IPS-NIHi7 (cell line): ENCODE results near the gene CHD6.

Experiments used
- DNase-seq: peaks from one replicate; pipeline ENCODE4 v3.0.0; 2012; ENCODE audit warnings: mixed read lengths; ENCODE audit errors: extremely low spot score

Gene CHD6

DNA sequence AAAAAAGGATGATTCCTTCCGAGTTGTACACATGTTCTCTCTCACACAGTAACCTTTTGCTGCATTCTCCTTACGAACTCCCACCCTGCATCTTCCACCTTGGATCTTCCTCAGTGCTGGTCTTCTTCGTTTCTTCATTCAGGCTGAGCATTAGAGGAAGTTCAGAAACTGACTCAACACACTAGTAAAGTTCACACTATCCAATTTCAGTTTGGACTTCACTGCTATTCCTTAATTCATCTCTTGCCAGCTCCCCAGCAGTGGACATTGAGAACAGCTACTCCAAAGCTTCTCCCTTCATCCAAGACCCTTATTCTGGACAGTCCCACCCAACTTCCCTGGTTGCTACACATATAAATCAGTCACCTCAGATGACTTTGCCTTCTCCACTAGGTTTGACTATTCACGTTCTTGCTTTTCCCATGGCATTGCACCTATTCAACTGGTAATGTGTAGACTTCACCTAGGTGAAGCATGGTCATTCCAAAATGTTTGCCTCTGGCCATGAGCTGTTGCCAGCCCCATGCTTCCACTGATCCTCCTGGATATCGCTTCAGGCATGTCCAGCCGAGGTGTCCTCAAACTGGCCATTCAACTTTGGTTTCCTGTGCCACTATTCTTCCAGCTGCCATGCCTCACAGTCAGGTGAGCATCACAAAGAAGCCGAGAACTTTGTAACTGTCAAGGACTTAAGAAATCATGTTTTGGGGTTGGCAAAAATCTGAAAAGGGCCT is 147.6 kb downstream of the CHD6 start:
- no peak for DNase-seq

DNA sequence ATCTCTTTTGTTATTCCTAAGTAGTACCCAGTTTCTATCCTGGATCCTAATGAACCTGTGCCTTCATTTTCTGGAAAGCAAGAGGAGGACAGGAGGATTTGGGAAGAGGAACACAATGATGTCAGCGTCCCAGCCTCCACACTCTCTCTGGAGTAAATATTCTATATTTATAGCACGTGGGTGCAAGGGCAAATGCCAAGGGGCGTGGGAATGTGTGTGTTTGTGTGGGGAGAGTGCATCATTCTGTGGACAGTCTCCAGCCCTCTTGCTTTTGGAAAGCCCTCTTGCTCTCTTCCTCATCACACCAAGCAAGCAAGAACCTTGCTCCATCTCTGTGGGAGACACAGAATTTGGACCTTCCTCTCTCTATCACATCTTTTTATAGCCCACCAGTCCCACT is 148.3 kb downstream of the CHD6 start:
- DNase-seq: no peak

DNA sequence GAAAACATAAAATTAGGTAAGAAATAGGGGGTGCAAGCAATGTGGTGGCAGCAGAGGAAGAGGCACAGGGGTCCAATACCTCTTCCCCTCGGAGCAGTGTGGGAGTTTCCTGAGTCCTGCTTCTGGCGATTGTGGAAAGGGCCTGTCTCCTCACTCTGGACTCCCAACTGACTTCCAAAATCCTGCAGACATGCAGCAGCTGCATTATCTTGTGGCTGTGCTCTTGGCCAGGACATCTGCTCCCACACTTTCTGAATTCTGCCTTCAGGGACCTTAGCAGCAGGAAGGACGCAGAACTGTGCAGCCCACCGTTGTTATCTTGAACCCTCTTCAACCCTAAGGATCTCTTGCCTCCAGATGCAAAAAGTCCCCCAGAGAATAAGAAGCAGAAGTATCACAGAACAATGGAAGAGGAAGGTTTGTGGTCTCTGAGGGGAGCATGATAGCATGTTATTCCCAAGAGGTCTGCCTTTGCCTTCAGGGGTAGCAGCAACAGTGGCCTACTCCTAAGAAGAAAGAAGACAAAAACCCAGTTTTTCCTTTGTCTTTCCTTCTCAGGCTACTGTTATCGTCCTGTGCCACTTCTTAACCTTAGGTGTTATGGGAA is 149.1 kb downstream of the CHD6 start:
- no peak for DNase-seq

DNA sequence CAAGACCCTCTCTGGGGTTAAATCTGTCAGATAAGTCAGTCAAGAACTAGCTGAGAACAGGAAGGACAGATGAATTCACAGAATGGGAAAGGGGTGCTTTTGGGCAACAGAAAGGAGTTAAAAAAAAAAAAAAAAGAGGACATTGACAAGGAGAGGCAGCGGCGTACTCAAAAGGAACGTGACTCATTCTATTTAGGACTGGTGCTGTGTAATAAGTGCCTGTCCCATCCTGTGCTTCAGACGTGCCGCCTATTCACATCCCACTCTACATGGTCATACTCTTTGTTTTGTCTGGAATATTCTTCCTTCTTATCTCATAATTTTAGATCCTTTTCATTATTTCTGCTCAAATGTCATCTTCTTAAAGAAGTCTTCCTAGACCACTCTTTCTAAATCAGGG is 150.5 kb downstream of the CHD6 start:
- DNase-seq: no peak

DNA sequence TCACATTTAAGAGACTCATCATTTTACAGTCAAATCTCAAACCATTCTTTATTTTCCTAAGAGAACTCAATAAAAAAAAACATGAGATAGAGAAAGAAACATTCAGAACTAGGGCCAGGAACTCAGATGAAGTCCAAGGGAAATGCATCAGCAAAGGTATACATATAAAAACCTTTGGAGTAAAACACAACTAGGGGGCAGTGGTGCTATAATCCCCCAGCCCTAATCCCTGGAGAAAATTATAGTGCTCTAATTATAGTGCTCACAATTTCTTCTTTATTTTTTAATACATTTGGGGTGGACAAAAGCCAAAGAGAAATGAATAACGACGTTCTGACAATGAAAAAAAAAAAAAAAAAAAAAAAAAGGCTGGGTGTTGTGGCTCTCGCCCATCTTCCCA is 151.0 kb downstream of the CHD6 start:
- DNase-seq: no peak

DNA sequence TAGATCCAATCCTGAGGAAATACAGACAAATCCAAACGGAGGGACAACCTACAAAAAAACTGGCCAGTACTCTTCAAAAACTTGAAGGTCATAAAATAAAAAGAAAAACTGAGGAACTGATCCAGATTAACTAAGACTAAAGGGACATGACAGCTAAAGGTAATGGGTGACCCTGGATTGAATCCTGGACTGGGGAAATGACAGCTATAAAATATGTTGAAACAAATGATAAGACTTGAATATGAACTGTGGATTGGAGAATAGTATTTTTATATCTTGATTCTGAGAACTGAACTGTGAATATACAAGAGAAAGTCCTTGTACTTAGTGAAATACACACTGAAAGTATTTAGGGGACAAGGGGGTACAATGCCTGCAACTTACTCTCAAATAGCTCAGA is 154.6 kb downstream of the CHD6 start:
- no peak for DNase-seq

DNA sequence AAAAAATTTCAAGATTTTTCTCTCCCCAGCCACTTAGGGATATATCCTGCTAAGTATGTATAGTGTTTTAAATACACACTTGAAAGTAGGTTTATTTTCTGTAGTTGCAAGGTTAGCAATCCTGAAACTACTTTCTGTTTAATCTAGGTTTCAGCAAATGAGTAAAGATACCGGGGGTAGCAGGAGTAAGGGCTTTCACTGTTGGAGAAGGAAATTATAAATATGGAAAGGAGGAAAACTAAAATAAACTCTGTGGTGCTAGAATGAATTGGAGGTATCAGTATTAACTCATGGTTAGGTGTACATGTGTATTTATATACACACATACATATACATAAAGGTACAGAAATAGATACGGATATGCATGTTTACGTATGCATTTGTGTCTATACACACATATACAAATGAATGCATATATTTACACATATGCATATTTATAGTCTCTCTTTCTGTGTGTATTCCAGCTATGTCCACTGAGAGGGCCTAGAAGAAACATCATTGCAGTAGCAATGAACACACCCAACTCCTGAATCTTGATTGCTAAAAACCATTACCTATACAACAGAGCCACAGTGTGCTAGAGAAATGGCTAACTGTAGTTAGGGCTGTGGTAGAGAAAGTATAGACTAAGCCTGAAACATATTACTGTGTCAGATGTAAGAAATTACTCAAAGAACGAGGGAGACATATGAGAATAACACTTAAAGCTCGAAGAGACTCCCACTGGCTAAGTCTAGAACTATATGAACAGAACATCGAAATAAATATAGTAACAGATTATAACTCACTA is 155.6 kb downstream of the CHD6 start:
- no peak for DNase-seq

DNA sequence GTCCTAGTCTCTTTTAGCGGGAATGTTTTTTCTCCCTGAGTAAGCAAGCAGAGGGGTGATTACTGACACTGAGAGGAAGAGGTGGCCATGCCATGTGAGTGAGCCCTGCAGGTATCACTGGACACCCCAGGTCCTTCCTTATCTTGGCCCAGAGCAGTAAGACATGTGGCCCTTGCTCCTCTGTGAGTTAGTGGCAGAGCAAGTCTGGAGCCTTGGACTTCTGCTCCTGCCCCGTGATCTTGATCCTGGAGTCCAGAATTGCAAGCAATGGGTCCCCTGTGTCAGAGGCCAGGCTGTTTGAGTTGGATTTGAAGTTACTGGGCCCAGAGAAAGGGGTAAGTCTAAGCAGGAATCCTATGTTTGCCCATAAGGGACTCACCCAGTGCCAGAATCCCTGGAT is 159.4 kb downstream of the CHD6 start:
- no peak for DNase-seq

DNA sequence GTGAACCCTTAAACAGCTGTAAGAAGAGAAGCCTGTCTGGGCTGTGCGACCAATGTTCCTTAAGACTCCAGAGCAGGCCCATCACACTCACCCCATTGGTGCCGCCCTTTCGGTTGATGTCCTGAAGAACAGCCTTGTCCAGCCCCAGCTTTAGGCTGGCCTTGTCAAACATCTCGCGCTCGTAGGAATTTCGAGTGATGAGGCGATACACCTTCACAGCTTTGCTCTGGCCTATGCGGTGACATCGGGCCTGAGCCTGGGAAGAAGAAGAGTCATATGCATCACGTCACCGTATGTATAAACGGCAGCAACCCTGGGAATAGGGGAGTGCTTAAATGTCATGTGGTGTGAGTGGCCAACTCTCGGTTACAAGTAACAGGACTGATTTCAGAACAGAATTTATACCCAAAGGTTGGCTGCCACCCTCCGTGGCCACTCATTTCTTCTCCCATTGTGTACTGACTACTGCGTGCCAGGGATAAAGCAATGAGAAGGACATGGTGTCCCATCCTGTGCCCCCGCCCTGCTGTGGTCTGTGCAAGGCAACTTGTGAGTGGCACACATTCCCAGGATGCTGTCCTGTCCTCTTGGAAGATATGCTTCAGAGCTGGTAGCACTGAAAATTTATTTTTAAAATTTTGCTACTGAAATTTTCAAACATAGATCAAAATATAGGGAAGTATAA is 160.9 kb downstream of the CHD6 start:
- no peak for DNase-seq

DNA sequence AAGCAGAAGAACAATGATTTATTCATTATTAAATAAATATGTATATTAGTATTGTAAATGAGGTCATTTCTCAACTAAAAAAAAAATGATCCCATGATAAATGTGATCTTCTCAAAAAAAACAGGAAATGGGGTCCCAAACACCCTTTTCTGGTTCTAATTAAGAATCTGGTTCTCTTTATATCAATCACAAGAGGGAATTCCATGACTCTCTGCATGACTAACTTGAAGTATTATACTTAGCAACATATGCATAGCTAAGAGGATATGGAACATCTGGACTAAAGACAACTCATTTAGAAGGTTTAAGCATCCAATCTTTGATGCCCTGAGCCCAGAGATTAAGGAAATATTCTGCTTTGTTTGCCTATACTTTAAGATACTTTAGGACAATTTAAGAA is 161.8 kb downstream of the CHD6 start:
- no peak for DNase-seq

DNA sequence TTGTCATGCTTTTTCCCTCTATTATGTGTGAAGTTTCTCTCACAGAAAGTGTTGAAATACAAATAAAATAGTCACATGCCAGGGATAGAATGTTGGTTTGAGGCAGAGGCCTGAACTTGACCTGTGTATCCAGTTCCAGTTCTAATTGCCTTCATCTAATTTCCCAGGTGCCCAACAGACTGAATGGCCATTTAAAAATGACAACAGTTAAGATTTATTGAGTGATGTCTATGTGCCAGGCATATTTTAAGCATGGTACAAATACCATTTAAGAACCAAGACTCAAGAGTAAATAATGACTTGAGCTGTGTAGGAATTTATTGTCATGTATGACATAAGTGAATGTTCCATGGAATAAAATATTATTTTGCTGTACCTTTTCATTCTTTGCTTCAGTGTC is 163.9 kb downstream of the CHD6 start:
- DNase-seq: no peak

DNA sequence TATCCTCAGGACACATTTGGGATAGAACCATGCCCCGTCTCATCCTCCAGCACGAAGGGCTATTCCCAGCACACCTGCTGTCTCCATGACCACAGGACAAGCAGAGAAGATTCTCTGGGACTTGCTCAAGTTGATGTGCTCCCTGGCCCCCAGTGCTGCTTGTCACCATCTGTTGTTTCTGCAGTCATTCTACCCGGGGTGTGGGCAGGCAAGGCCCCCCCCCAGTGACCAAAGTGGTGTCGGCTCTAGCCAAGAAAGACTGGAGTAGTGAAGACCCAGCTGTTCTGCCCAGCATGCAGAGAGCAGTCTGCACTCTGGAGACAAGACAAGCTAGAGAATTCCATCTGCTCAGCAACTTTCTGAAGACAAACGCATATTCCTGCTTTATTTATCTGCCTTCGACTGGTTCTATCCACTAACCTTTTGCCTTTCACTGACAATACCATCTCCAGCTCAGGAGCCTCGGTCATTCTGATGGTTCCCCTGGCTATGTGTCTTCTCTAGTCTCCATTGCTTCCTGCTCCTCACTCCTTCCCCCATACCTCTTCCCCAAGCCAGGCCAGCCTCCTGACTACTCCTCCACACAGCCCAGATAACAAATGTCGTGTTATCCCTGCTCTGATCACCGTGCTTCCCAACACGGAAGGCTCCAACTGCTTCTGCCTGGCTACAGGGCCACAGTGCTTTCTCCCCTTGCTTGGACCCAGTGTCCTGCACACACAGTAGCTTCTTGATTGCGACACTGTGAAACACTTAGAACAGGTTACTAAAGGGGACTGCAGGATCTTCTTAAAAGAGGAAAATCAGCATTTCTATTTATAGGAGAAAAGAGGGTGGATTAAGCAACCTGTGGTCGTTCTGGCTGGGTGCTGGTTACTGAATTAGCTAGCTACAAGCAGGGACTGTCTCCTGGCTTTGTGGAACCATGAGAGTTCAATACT is 164.9 kb downstream of the CHD6 start:
- no peak for DNase-seq

DNA sequence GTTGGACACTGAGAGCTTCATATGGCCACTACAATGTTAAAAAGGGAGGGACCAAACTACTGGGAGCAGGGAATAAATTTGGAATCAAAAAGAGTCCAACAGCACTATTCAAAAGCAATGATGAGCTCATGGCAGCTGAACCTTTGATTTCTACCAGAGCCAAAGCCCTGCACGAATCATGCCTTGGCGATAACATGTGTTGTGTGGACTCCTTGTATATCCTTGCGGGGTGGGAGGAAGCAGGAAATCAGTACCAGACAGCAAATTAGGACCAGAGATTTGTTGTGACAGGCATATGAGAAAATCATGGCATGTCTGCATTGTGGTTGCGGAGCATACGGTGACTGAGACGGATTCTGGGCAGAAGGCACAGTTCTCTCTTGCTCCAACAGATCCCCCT is 166.0 kb downstream of the CHD6 start:
- no peak for DNase-seq

DNA sequence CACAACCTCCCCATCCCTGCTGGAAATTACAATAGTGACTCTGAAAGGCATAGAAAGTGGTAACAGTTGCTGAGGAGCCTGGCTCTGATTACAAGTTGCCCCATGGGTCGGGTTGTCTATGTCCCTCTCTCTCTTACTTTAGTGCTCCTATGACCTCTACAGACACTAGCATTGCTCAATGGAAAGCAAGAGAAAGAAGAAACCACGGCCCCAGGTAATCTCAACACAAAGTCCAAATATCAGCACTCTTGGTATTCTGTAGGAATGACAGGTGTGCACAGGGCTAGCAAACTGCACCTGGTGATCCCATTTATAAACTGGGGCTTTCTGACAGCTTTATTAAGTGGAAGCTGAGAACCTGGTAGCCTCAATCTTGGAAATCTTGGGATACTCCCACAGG is 171.2 kb downstream of the CHD6 start:
- DNase-seq: no peak

DNA sequence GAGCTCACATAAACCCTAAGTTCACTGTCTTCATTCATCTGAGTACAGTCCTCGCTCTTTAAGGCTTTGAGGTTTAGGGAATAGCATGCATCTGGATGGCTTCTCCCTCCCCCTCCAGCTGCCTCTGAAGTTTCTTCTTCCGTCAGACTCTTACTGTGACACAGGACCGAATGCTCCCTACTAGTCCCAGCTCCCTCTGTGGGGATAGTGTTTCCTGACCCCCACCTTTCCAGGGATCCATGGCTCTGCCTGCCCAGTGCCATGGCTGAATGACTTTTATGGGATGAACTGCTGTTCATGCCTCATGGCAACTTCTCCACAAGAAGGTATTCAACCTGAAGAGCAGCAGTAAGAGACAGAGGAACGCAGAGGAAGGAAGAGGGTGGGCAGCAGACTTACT is 171.7 kb downstream of the CHD6 start:
- DNase-seq: no peak

DNA sequence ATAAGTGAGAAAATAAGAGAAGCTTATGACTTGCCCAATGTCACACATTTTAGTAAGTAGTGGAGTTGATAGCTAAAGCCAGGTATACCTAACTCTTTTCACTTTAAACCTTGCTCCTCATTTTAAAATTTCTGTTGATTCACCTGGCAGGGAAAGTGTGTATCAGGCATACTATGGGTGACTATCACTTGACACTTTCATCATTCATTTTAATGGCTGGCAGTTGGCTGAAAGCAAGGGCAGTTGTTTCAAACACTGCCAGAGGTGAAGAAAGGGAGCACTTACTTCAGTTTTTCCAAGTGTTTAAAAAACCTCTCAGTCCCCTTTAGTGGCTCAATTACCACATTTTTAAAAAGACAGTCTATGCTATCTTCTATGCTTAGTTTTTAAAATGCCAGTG is 173.4 kb downstream of the CHD6 start:
- DNase-seq: no peak

DNA sequence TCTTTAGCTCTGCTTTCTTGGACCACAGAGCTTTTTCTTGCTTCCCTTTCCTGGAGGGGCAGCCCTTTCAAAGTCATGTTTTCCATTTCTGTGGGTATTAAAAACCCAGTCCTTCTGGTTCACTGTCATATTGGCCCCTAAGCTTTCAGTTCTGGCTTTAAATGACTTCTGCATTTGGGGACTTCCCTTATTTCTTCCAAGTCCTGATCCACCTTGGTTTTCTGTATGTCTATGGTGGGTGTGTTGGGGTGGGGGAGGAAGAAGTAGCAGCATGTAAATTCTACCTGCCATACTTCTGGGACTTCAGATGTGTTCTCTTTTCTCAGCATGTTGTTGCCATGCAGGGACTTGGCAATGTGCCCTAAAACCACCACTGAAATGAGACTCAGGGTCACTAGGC is 174.5 kb downstream of the CHD6 start:
- no peak for DNase-seq

DNA sequence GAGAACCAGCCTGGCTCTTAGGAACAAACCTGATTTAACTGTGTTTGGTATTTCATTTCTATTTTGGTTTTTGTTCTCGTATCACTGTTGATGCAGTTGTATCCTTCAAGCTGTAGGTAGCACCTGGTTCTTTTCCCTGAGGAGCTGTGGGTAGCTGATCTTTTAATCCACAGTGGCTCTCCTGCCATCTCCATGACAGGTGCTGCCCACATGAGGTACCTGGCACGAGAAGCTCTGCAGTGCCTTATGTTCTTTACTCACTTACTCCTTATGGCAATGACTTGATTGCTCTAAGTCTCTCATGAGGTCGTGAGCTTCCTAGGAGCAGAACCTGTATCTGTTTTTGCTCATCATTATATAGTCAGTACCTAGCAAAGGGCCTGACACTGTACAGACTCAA is 177.3 kb downstream of the CHD6 start:
- no peak for DNase-seq

DNA sequence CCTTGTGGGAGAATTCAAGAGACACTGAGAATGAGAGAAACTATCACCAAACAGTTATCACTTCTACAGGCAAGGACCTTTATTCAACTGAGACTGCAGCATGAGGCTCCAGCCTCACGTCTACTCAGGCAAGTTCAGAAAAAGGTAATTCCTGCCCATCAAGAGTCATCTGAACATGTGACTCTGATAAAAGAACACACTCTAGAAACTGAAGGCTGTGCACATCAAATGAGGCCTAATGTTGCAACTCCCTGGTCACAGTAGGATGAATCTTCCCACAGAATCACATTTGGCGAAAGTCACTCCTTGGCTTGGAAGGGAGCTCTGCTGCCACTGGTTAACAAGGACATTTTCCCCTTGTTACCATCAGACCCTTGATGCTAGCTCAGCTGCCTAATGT is 180.3 kb downstream of the CHD6 start:
- DNase-seq: no peak

DNA sequence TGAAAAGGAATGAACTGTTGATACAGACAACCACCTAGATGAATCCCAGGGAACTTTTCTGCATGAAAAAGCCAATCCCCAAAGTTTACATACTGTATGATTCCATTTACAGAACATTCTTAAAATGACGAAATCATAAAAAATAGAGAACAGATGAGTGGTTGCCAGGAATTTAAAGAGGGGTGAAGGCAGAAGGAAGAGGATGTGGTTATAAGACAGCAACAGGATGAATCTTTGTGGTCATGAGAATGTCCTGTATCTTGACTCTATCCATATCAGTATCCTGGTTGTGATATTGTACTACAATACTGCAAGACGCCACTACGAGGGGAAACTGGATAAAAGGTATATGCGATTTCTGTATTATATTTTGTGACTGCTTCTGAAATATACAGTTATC is 181.5 kb downstream of the CHD6 start:
- DNase-seq: no peak

DNA sequence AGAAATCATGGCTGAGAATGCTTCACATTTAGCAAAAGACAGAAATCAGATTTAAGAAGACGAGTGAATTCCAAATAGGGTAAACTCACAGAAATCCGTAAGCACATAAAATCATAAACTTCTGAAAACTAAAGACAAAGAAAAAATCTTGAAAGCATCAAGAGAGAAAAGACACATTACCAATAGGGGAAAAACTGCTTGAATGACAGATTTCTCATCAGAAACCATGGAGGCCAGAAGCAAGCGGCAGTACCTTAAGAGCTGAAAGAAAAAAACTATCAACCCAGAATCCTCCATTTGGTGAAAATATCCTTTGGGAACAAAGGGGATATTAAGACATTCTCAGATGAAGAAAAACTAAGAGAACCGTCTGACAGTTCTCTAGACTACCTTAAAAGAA is 185.0 kb downstream of the CHD6 start:
- DNase-seq: no peak
